OCI-LY1 (cell line): ENCODE results near the gene INTS7.
"Not testable (repeated sequence)": the region's sequence is repeated elsewhere in the genome, so short reads cannot be mapped to it uniquely, and the experiment has no call there.

ENCODE experiments used
- H2AFZ ChIP-seq: fragments of 200-600 bp; sonication (generic), shearing (Covaris generic); 2 replicates; pipeline ENCODE4 v1.6.0; 2014; ENCODE audit warnings: antibody characterized with exemption, mild to moderate bottlenecking, low read length
- H3F3A ChIP-seq: fragments of 200-600 bp; sonication (generic), shearing (Covaris generic); 2 replicates; pipeline ENCODE4 v1.6.0; 2014; ENCODE audit warnings: mild to moderate bottlenecking, antibody characterized with exemption, low read length, moderate library complexity; ENCODE audit not compliant: insufficient read depth
- H3K27ac ChIP-seq: fragments of 200-600 bp; sonication (generic); 2 replicates; pipeline ENCODE4 v1.5.1; 2014; ENCODE audit warnings: low read length, mixed run types, mild to moderate bottlenecking, low read depth; ENCODE audit not compliant: poor library complexity, severe bottlenecking
- H3K27me3 ChIP-seq: fragments of 200-600 bp; sonication (generic); 2 replicates; pipeline ENCODE4 v1.6.0; 2014; ENCODE audit warnings: antibody characterized with exemption, mild to moderate bottlenecking, low read length, moderate library complexity; ENCODE audit not compliant: insufficient read depth
- H3K36me3 ChIP-seq: fragments of 200-600 bp; sonication (generic); 2 replicates; pipeline ENCODE4 v1.6.1; 2014; ENCODE audit warnings: mild to moderate bottlenecking, antibody characterized with exemption, low read length, moderate library complexity, mixed read lengths; ENCODE audit not compliant: insufficient read depth
- H3K4me1 ChIP-seq: fragments of 200-600 bp; sonication (generic); 2 replicates; pipeline ENCODE4 v1.5.1; 2014; ENCODE audit warnings: mild to moderate bottlenecking, low read length, moderate library complexity; ENCODE audit not compliant: insufficient read depth, severe bottlenecking
- H3K4me2 ChIP-seq: fragments of 200-600 bp; sonication (generic), shearing (Covaris generic); 2 replicates; pipeline ENCODE4 v1.6.1; 2014; ENCODE audit warnings: low read length
- H3K4me3 ChIP-seq: fragments of 200-600 bp; sonication (generic); 2 replicates; pipeline ENCODE4 v1.5.1; 2014; ENCODE audit warnings: low read length, low read depth, mild to moderate bottlenecking, mixed read lengths; ENCODE audit not compliant: poor library complexity, severe bottlenecking
- H3K79me2 ChIP-seq: fragments of 200-600 bp; shearing (Covaris generic); 2 replicates; pipeline ENCODE4 v1.6.1; 2016; ENCODE audit warnings: mixed run types, low read length, mixed read lengths; ENCODE audit not compliant: insufficient read depth
- H3K9ac ChIP-seq: fragments of 200-600 bp; sonication (generic), shearing (Covaris generic); 2 replicates; pipeline ENCODE4 v1.6.1; 2014; ENCODE audit warnings: mild to moderate bottlenecking, low read length, mixed read lengths
- H3K9me2 ChIP-seq: fragments of 200-600 bp; sonication (generic), shearing (Covaris generic); 2 replicates; pipeline ENCODE4 v1.6.1; 2014; ENCODE audit warnings: low read depth, mild to moderate bottlenecking, low read length, mixed read lengths
- H3K9me3 ChIP-seq: fragments of 200-600 bp; shearing (Covaris generic); 2 replicates; pipeline ENCODE4 v1.6.1; 2014; ENCODE audit warnings: low read length, mixed read lengths
- H4K20me1 ChIP-seq: fragments of 200-600 bp; sonication (generic), shearing (Covaris generic); 2 replicates; pipeline ENCODE4 v1.6.0; 2016; ENCODE audit warnings: mild to moderate bottlenecking, low read length; ENCODE audit not compliant: insufficient read depth
- EZH2 ChIP-seq: fragments of 200-600 bp; sonication (generic), shearing (Covaris generic); IDR thresholded peaks from 2 replicates; pipeline ENCODE4 v1.8.0; 2017; ENCODE audit warnings: borderline replicate concordance, mixed run types, mild to moderate bottlenecking, antibody characterized with exemption, low read length, moderate library complexity, mixed read lengths
- TF ChIP-seq, protein P1 (sequence below): fragments of 200-600 bp; sonication (generic), shearing (Covaris generic); IDR thresholded peaks from 2 replicates; pipeline ENCODE4 v1.5.1; 2017; ENCODE audit warnings: mild to moderate bottlenecking, antibody characterized with exemption, low read length, moderate library complexity, mixed read lengths

Gene INTS7

DNA sequence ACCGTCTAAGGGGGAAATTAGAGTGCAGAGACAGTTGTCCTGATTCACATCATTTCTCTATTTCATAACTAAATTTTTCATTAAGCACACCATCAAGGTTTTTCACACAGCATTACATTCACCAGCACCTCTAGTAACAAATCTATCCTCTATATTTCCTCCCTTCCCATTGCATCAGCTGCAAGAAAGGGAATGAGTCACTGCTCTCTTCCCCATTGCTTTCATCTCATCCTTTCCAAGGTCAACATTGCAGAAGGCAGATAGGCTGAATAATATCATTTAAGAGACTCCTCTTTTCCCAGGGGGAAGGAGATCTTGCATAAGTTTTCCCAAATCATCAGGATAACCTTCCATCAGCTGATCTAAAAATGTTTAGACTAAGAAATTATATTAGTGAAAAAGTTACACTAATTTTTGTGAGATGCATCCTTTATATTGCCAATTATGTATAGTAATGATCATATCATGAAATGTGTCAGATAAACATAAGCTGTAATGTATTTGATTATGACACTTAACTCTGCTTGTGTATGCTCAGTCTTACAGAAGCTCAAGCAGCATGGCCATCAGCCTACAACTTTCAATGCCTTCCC, 4.3 kb downstream of the INTS7 start:
- Histone ChIP-seq H3K4me1 (peaks cover 44% of the 10 kb centered on the region), H3K79me2 (peaks cover 78% of the 10 kb centered on the region), H3F3A (no peaks in the 10 kb centered on the region), H2AFZ (no peak overlapping the region), H3K36me3 (peaks cover 38% of the 10 kb centered on the region), H3K4me3 (no peak overlapping the region), H3K27me3 (no peaks in the 10 kb centered on the region), H4K20me1 (no peaks in the 10 kb centered on the region), H3K9me3 (no peaks in the 10 kb centered on the region), H3K9ac (no peak overlapping the region), H3K9me2 (no peaks in the 10 kb centered on the region), H3K4me2 (peak overlapping the region; percentile 32; the same call in 1 of the 2 replicates), H3K27ac (no peak overlapping the region)
- no peak for TF ChIP-seq EZH2
- TF ChIP-seq, protein P1, sequence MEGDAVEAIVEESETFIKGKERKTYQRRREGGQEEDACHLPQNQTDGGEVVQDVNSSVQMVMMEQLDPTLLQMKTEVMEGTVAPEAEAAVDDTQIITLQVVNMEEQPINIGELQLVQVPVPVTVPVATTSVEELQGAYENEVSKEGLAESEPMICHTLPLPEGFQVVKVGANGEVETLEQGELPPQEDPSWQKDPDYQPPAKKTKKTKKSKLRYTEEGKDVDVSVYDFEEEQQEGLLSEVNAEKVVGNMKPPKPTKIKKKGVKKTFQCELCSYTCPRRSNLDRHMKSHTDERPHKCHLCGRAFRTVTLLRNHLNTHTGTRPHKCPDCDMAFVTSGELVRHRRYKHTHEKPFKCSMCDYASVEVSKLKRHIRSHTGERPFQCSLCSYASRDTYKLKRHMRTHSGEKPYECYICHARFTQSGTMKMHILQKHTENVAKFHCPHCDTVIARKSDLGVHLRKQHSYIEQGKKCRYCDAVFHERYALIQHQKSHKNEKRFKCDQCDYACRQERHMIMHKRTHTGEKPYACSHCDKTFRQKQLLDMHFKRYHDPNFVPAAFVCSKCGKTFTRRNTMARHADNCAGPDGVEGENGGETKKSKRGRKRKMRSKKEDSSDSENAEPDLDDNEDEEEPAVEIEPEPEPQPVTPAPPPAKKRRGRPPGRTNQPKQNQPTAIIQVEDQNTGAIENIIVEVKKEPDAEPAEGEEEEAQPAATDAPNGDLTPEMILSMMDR, result no peak

DNA sequence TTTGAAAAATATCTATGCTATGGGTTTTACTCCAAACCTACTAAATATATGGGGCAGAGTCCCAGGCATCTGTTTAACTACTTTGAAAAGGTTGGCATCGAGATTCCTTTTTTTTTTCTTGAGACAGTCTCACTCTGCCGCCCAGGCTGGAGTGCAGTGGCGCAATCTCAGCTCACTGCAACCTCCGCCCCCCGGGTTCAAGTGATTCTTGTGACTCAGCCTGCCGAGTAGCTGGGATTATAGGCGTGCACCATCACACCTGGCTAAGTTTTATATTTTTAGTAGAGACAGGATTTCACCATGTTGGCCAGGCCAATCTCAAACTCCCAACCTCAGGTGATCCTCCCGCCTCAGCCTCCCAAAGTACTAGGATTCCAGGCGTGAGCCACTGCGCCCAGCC, 7.6 kb downstream of the INTS7 start:
- H3K27me3 ChIP-seq, H3K9me2 ChIP-seq, H3K9me3 ChIP-seq, H3K4me3 ChIP-seq, H3K27ac ChIP-seq, H3F3A ChIP-seq, H4K20me1 ChIP-seq, H2AFZ ChIP-seq, H3K9ac ChIP-seq, H3K4me2 ChIP-seq: not testable (repeated sequence)
- H3K4me1 ChIP-seq, result peaks cover 30% of the 10 kb centered on the region
- H3K79me2 ChIP-seq, result peaks cover 77% of the 10 kb centered on the region
- H3K36me3 ChIP-seq, result peaks cover 50% of the 10 kb centered on the region

- no peaks in the 10 kb centered on the region for H3K9me2 ChIP-seq
- H4K20me1 ChIP-seq, result no peaks in the 10 kb centered on the region
- TF ChIP-seq, protein P1, result no peak
- no peak for TF ChIP-seq EZH2
Measured at GRCh38 chr1:212024469-212025149, 10.7 kb downstream of the INTS7 start.

DNA sequence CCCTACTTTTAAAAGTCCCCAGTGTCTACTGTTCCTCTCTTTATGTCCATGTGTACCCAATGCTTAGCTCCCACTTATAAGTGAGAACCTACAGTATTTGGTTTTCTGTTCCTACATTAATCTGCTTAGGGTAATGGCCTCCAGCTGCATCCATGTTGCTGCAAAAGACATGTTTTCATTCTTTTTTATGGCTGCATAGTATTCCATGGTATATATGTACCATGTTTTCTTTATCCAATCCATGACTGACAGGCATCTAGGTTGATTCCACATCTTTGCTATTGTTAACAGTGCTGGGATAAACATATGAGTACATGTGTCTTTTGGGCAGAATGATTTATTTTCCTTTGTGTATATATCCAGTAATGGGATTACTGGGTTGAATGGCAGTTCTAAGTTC, 12.4 kb downstream of the INTS7 start:
- H3K27ac ChIP-seq, H3K4me3 ChIP-seq, H3K4me2 ChIP-seq, H3K9me3 ChIP-seq, H3K27me3 ChIP-seq, H3F3A ChIP-seq, H3K9me2 ChIP-seq, H3K4me1 ChIP-seq, H2AFZ ChIP-seq, H3K9ac ChIP-seq, H4K20me1 ChIP-seq: not testable (repeated sequence)
- peaks cover 27% of the 10 kb centered on the region for H3K36me3 ChIP-seq
- H3K79me2 ChIP-seq, result peaks cover 40% of the 10 kb centered on the region

More at GRCh38 chr1:212024469-212025149, 10.7 kb downstream of the INTS7 start:
- H3K27ac ChIP-seq, result no peak overlapping the region
- H3K79me2 ChIP-seq, result peaks cover 57% of the 10 kb centered on the region
- peaks cover 7% of the 10 kb centered on the region; the same call in 1 of the 2 replicates for H3K9me3 ChIP-seq
- H3K4me3 ChIP-seq, result no peak overlapping the region
- no peak overlapping the region for H2AFZ ChIP-seq
- H3K36me3 ChIP-seq, result peaks cover 42% of the 10 kb centered on the region
- peaks cover 5% of the 10 kb centered on the region for H3K4me1 ChIP-seq
- H3K9ac ChIP-seq, result no peak overlapping the region
- no peaks in the 10 kb centered on the region for H3F3A ChIP-seq
- no peaks in the 10 kb centered on the region for H3K27me3 ChIP-seq
- H3K4me2 ChIP-seq, result no peak overlapping the region
